ENCODE results near the gene DIPK1A. TPM values are rescaled to one million over a fixed set of nuclear protein-coding genes. Genes with fewer than 3 reads are reported as not detected.

DIPK1A gene
- total RNA-seq, 1 donor from 2014 or later, result 3.6 TPM

- H3K4me1 ChIP-seq, result peaks cover 6% of the 10 kb centered on the region
- TF ChIP-seq CTCF (IDR thresholded peaks at IDR 0.05) (no peak), EZH2phosphoT487 (IDR thresholded peaks at IDR 0.05) (no peak), EZH2 (IDR thresholded peaks at IDR 0.05) (no peak)
- H3K9ac ChIP-seq, result no peak overlapping the region
- no peaks in the 10 kb centered on the region for H3K9me3 ChIP-seq (ENCODE audit: low read depth)
- no peaks in the 10 kb centered on the region for H4K20me1 ChIP-seq (ENCODE audit: low read depth)
- H3F3A ChIP-seq (ENCODE audit: low read depth), result no peaks in the 10 kb centered on the region
- H3K36me3 ChIP-seq, result no peaks in the 10 kb centered on the region
- H3K27me3 ChIP-seq, result no peaks in the 10 kb centered on the region
- no peak for DNase-seq (ENCODE audit: low spot score)
- no peak overlapping the region for H3K4me2 ChIP-seq
- peaks cover 10% of the 10 kb centered on the region for H3K4me1 Mint-ChIP-seq
- no peak overlapping the region for H3K4me3 ChIP-seq
- no peaks in the 10 kb centered on the region for H3K79me2 ChIP-seq (ENCODE audit: low read depth)
- no peak overlapping the region for H2AFZ ChIP-seq (replicated peaks)
- peaks cover 2% of the 10 kb centered on the region for H3K27me3 Mint-ChIP-seq (ENCODE audit: insufficient read depth, low read depth)
- no peak overlapping the region for H3K27ac ChIP-seq
- H3K36me3 Mint-ChIP-seq, result no peaks in the 10 kb centered on the region
- no peaks in the 10 kb centered on the region for H3K9me3 Mint-ChIP-seq
- no peak overlapping the region for H3K4me3 Mint-ChIP-seq
- H3K27ac Mint-ChIP-seq, result no peak overlapping the region
These were observed 37.6 kb upstream of the DIPK1A start for GRCh38 chr1:92998821-92999220.

GRCh38 chr1:92995441-92996430 lies 34.5 kb upstream of the DIPK1A start:
- Histone ChIP-seq H2AFZ (replicated peaks) (no peak overlapping the region), H3K4me1 (peaks cover 6% of the 10 kb centered on the region), H3K27ac (no peak overlapping the region), H3K27me3 (no peaks in the 10 kb centered on the region), H3K36me3 (no peaks in the 10 kb centered on the region), H3K9me3 (ENCODE audit: low read depth) (no peaks in the 10 kb centered on the region), H3K4me3 (no peak overlapping the region), H4K20me1 (ENCODE audit: low read depth) (no peaks in the 10 kb centered on the region), H3K79me2 (ENCODE audit: low read depth) (no peaks in the 10 kb centered on the region), H3F3A (ENCODE audit: low read depth) (no peaks in the 10 kb centered on the region), H3K4me2 (no peak overlapping the region), H3K9ac (no peak overlapping the region)
- no peak overlapping the region for H3K27ac Mint-ChIP-seq
- no peak for DNase-seq (ENCODE audit: low spot score)
- TF ChIP-seq CTCF (IDR thresholded peaks at IDR 0.05) (no peak), EZH2 (IDR thresholded peaks at IDR 0.05) (no peak), EZH2phosphoT487 (IDR thresholded peaks at IDR 0.05) (no peak)
- H3K4me3 Mint-ChIP-seq, result no peak overlapping the region
- H3K27me3 Mint-ChIP-seq (ENCODE audit: insufficient read depth, low read depth), result peaks cover 2% of the 10 kb centered on the region
- H3K9me3 Mint-ChIP-seq, result no peaks in the 10 kb centered on the region
- H3K4me1 Mint-ChIP-seq, result peaks cover 7% of the 10 kb centered on the region
- H3K36me3 Mint-ChIP-seq, result no peaks in the 10 kb centered on the region

- Histone ChIP-seq H2AFZ (replicated peaks) (no peak overlapping the region), H3K4me3 (no peak overlapping the region), H3K4me1 (no peaks in the 10 kb centered on the region), H3K79me2 (ENCODE audit: low read depth) (no peaks in the 10 kb centered on the region), H3F3A (ENCODE audit: low read depth) (no peaks in the 10 kb centered on the region), H4K20me1 (ENCODE audit: low read depth) (no peaks in the 10 kb centered on the region), H3K27me3 (no peaks in the 10 kb centered on the region), H3K27ac (no peak overlapping the region), H3K4me2 (no peak overlapping the region), H3K9ac (no peak overlapping the region), H3K9me3 (ENCODE audit: low read depth) (no peaks in the 10 kb centered on the region), H3K36me3 (no peaks in the 10 kb centered on the region)
- peak; percentile 90 for DNase-seq (ENCODE audit: low spot score)
- H3K4me3 Mint-ChIP-seq, result no peak overlapping the region
- no peaks in the 10 kb centered on the region for H3K4me1 Mint-ChIP-seq
- no peak overlapping the region for H3K27ac Mint-ChIP-seq
- no peaks in the 10 kb centered on the region for H3K36me3 Mint-ChIP-seq
- no peaks in the 10 kb centered on the region for H3K9me3 Mint-ChIP-seq
- TF ChIP-seq CTCF (IDR thresholded peaks at IDR 0.05), result peak; percentile 92
- no peak for TF ChIP-seq EZH2phosphoT487 (IDR thresholded peaks at IDR 0.05)
- TF ChIP-seq EZH2 (IDR thresholded peaks at IDR 0.05), result no peak
- H3K27me3 Mint-ChIP-seq (ENCODE audit: insufficient read depth, low read depth), result peaks cover 2% of the 10 kb centered on the region
These were observed 32.9 kb upstream of the DIPK1A start for GRCh38 chr1:92994105-92994712.

All from neural progenitor cell (in vitro differentiated cells).